GM21423 (cell line): ENCODE data around the gene ZAR1L.

Experiments used
- ATAC-seq: cut with Tn5 transposase; IDR thresholded peaks from one replicate; pipeline ENCODE4 v1.9.1; 2021; ENCODE audit warnings: mild to moderate bottlenecking, moderate library complexity; ENCODE audit not compliant: unreplicated experiment

The ZAR1L gene

DNA sequence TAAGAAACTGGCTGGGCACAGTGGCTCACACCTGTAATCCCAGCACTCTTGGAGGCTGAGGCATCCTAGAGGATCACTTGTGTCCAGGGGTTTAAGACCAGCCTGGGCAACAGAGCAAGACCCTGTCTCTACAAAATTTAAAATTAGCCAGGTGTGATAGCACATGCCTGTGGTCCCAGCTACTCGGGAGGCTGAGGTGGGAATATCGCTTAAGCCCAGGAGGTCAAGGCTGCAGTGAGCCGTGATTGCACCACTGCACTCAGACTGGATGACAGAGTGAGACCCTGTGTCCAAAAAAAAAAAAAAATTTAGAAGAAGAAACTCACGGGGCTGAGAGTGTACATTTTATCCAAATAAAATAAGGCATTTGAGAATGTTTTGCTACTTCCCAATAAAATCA, 58.9 kb downstream of the ZAR1L start:
- no peak for ATAC-seq

DNA sequence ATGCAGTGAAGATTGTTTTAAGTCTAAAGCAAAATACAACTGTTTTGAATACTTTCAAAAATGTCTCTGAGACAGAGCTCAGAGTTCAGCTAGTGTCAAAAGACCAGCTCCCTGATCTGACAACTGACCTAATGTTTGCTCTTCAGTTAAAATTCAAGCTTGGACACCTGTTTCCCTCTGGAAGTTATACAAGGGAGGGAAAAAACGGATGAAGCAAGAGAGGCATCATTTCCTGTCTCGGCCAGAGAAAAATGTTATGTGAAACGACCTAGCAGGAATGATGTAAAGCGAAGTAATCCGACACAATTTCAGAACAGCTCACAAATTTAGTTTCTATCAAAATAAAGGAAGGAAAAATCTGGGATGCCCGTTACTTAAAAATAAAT, 59.4 kb downstream of the ZAR1L start:
- no peak for ATAC-seq

DNA sequence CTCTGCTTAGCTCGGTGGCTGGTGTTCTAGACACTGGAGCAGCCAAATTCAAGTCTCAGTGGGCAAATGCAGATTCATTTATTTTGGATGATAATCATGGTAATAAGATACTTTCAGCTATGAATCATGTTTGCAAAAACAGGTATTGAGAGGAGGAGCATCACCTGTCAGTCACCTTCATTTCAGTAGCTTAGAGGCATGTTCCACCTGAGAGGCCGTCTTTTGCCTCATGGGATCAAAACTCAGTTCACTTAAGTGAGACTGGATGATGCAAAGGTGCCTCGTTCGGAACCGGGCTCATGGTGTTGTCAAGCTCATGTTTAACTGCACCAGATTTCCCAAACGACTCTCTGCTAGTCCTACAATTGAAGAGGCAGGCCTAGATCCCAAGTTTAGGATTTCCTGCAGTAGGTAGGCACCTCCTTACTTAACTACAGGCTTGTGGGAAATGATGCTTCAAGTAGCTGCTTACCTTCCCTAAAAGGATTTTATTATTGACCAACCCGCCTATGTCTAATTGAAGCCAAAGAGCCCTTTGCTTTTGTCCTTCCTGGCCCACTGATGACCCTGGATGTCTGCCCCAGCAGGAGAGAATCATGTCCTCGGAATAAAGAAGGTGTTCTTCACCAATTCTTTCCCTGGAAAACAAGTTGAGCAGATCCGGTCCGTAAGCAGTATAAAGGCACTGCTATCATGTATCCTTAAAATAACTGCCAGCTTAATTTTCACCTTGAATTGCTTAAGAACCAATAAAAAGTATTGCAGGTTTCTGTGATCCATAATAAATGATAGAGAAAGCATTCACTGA, 60.0 kb downstream of the ZAR1L start:
- ATAC-seq = no peak

DNA sequence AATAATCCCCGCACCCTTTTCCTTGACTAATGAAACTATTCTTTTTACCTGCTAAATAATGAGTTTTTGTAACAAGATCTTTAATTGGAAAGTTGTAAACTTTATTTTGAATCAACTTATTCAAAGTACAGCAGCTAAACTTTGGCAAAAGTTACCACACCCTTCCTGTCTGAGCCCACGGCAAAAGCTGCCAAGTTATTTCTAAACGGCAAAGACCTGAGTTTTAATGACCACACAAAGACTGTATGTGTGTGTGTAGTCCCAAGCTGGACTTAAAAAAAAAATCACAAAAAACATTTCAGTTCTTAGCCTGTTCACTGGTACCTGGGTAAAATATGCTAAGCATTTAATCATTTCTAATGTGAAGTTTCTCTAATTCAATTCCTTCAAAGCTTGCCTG, 60.7 kb downstream of the ZAR1L start:
- ATAC-seq = no peak

DNA sequence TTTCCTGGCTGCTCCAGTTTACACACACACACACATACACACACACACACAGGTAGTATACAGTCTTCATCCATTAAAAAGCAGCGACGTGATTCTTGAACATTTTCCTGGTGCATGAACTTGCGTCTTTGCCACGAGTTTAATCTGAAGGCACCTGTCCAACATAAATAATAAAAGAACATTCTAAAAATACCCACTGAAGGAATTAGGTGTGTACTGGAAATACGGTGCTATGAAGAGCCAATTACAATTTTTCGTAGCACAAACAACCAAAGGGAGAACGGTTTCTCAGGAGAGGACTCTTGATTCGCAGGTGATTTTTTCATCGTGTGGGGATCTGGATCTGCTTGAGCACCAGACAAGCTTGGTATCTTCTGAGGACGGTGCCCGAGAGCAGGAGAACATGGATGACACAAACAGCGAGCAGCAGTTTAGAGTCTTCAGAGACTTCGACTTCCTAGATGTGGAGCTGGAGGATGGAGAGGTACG, 61.2 kb downstream of the ZAR1L start:
- no peak for ATAC-seq
